ENCODE data around the gene PNMA3. TPM values are rescaled to one million over a fixed set of nuclear protein-coding genes. Genes with fewer than 3 reads are reported as not detected.
"Not testable (repeated sequence)": the region's sequence is repeated elsewhere in the genome, so short reads cannot be mapped to it uniquely, and the experiment has no call there.

Gene PNMA3, protein sequence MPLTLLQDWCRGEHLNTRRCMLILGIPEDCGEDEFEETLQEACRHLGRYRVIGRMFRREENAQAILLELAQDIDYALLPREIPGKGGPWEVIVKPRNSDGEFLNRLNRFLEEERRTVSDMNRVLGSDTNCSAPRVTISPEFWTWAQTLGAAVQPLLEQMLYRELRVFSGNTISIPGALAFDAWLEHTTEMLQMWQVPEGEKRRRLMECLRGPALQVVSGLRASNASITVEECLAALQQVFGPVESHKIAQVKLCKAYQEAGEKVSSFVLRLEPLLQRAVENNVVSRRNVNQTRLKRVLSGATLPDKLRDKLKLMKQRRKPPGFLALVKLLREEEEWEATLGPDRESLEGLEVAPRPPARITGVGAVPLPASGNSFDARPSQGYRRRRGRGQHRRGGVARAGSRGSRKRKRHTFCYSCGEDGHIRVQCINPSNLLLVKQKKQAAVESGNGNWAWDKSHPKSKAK
- 0.41 TPM for total RNA-seq (2021; ENCODE audit: unreplicated experiment)
- polyA plus RNA-seq (2012; ENCODE audit: insufficient read length), result 0.74 TPM
- percentile 23 among the genes with signal in this experiment for Bru-seq, nascent RNA
- BruChase-seq, experiment 1, labeled RNA remaining after a 2-hour chase, result percentile 38 among the genes with signal in this experiment
- percentile 43 among the genes with signal in this experiment for BruChase-seq, experiment 2, labeled RNA remaining after a 6-hour chase
- long read RNA-seq, partial matches to known transcripts, result 0 of 1 reads
- long read RNA-seq, other reads (novel, unspliced or antisense), result 1 of 1 reads

DNA sequence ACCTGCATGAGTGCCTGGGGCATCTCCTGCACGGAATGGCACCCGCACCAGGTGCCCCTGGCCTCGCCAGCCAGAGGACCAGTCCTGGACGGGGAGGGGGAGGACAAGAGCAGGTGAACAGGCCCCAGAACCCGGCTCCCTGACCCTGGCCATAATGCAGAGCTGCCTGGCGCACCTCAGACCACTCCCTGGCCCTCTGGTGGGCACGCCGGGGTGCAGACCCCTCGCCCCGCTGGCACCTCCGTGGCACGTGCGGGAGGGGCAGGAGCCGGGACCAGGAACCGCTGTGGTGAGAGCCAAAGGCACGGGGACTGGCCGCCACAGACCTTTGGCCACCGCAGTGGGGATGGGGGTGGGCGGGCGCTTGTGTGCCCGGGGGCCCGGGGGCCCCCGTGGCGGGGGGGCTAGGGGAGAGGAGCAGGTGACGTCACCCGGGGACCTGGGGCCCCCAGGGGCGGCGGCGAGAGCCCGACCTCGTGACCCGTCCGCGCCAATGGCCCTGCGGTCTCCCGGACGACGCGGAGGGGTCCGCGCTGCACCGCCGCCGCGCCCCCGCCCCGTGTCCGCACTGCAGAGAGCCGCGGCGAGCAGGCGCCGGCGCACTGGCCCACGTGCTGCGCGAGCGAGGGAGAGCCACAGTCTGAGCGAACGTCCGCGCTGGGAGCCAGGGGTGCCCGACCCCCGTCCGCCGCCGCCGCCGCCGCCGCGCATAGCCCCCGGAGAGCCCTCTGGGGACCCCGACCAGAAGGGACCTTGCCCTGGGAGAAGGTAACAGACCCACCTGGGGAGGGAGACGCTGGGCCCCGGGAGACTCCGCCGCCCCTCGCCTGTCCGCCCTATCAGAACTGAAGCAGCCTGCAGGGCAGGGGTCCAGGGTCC is at the start of gene PNMA3:
TSS of gene PNMA3 (plus strand) at position 600 of the 879 bp plus-strand sequence. CDS start 586 bp downstream, outside the sequence.
- no peak for TF ChIP-seq POLR2AphosphoS5 (IDR thresholded peaks at IDR 0.05; ENCODE audit: low read depth, low read length)
- TF ChIP-seq, protein P1, sequence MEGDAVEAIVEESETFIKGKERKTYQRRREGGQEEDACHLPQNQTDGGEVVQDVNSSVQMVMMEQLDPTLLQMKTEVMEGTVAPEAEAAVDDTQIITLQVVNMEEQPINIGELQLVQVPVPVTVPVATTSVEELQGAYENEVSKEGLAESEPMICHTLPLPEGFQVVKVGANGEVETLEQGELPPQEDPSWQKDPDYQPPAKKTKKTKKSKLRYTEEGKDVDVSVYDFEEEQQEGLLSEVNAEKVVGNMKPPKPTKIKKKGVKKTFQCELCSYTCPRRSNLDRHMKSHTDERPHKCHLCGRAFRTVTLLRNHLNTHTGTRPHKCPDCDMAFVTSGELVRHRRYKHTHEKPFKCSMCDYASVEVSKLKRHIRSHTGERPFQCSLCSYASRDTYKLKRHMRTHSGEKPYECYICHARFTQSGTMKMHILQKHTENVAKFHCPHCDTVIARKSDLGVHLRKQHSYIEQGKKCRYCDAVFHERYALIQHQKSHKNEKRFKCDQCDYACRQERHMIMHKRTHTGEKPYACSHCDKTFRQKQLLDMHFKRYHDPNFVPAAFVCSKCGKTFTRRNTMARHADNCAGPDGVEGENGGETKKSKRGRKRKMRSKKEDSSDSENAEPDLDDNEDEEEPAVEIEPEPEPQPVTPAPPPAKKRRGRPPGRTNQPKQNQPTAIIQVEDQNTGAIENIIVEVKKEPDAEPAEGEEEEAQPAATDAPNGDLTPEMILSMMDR (IDR thresholded peaks at IDR 0.05), result no peak
- TF ChIP-seq, protein P2, sequence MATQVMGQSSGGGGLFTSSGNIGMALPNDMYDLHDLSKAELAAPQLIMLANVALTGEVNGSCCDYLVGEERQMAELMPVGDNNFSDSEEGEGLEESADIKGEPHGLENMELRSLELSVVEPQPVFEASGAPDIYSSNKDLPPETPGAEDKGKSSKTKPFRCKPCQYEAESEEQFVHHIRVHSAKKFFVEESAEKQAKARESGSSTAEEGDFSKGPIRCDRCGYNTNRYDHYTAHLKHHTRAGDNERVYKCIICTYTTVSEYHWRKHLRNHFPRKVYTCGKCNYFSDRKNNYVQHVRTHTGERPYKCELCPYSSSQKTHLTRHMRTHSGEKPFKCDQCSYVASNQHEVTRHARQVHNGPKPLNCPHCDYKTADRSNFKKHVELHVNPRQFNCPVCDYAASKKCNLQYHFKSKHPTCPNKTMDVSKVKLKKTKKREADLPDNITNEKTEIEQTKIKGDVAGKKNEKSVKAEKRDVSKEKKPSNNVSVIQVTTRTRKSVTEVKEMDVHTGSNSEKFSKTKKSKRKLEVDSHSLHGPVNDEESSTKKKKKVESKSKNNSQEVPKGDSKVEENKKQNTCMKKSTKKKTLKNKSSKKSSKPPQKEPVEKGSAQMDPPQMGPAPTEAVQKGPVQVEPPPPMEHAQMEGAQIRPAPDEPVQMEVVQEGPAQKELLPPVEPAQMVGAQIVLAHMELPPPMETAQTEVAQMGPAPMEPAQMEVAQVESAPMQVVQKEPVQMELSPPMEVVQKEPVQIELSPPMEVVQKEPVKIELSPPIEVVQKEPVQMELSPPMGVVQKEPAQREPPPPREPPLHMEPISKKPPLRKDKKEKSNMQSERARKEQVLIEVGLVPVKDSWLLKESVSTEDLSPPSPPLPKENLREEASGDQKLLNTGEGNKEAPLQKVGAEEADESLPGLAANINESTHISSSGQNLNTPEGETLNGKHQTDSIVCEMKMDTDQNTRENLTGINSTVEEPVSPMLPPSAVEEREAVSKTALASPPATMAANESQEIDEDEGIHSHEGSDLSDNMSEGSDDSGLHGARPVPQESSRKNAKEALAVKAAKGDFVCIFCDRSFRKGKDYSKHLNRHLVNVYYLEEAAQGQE (IDR thresholded peaks at IDR 0.05; ENCODE audit: insufficient read depth in 1 of 2, low read depth in 2 of 2, low read length in 1 of 2), result no peak
- TF ChIP-seq SIN3A (IDR thresholded peaks at IDR 0.05; ENCODE audit: borderline replicate concordance, insufficient read depth, low read depth, low read length), result no peak
- TF ChIP-seq TCF7L2 (IDR thresholded peaks at IDR 0.05; ENCODE audit: low read depth, low read length), result no peak
- H3K4me3 ChIP-seq (ENCODE audit: low read depth in 2 of 2, low read length in 2 of 2), result 0 out of 4 replicates have a peak within 1 kb of the TSS, but pooled peaks of 1 of the 2 experiments have one; percentile 5

DNA sequence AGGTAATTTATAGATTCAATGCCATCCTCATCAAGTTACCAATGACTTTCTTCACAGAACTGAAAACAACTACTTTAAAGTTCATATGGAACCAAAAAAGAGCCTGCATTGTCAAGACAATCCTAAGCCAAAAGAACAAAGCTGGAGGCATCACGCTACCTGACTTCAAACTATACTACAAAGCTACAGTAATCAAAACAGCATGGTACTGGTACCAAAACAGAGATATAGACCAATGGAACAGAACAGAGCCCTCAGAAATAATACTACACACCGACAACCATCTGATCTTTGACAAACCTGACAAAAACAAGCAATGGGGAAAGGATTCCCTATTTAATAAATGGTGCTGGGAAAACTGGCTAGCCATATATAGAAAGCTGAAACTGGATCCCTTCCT is 39.1 kb upstream of the PNMA3 start:
- DNase-seq (ENCODE audit: low read depth, low spot score); POLR2A ChIA-PET; H3K27ac ChIP-seq (ENCODE audit: low read length); H3K4me3 ChIP-seq (ENCODE audit: low read depth in 2 of 2, low read length in 2 of 2); H3K27me3 ChIP-seq (ENCODE audit: control insufficient read depth, insufficient read depth, low read length); in situ Hi-C loops (cut with HindIII; ENCODE audit: low pct_unique_long_range_greater_than_20kb, low sequenced_read_pairs); BruUV-seq (replicated peaks); H3K9me3 ChIP-seq (ENCODE audit: control insufficient read depth, insufficient read depth, low read depth, low read length); H3K36me3 ChIP-seq (ENCODE audit: control insufficient read depth, insufficient read depth, low read length); CTCF ChIA-PET; intact Hi-C loops (cut with micrococcal nuclease; ENCODE audit: unreplicated experiment); H3K4me1 ChIP-seq (ENCODE audit: control insufficient read depth, insufficient read depth, low read length); ATAC-seq: not testable (repeated sequence)

More for the DNA sequence above, at the start of gene PNMA3:
- H3K27me3 ChIP-seq (ENCODE audit: control insufficient read depth, insufficient read depth, low read length), result peaks cover 16% of the 10 kb centered on the region
- DNase-seq (ENCODE audit: low read depth, low spot score) (no peak), ATAC-seq (peak; percentile 72; the same call in 1 of the 2 replicates)
- H3K9me3 ChIP-seq (ENCODE audit: control insufficient read depth, insufficient read depth, low read depth, low read length), result no peaks in the 10 kb centered on the region
- H3K4me1 ChIP-seq (ENCODE audit: control insufficient read depth, insufficient read depth, low read length), result no peaks in the 10 kb centered on the region
- no peak within 1 kb of the TSS for H3K27ac ChIP-seq (ENCODE audit: low read length)
- BruUV-seq (replicated peaks), result no TSS peak
- H3K36me3 ChIP-seq (ENCODE audit: control insufficient read depth, insufficient read depth, low read length), result no peaks in the 10 kb centered on the region
- in situ Hi-C loops (cut with HindIII; ENCODE audit: low pct_unique_long_range_greater_than_20kb, low sequenced_read_pairs) (no loop called here), intact Hi-C loops (cut with micrococcal nuclease; ENCODE audit: unreplicated experiment) (no loop called here)
- ChIA-PET POLR2A (interaction anchor here (0.7 kb wide), 1 partner anchor 53 kb away, joined by 5 read pairs; no protein-coding TSS in a partner anchor), CTCF (no interaction called here)

Data from Panc1 (cell line).